GDM1 (cell line): ENCODE results near the gene PRDM16.

Source experiments
- DNase-seq: peaks from one replicate; lab custom pipeline; 2025; lab: John Stamatoyannopoulos, UW

The PRDM16 gene

GRCh38 chr1:3244025-3244926 lies 175.3 kb downstream of the PRDM16 start:
- no peak for DNase-seq

- DNase-seq, result no peak
Observed at GRCh38 chr1:3244927-3245315, 175.9 kb downstream of the PRDM16 start.

GRCh38 chr1:3245344-3245743 lies 176.3 kb downstream of the PRDM16 start:
- DNase-seq, result no peak

DNA sequence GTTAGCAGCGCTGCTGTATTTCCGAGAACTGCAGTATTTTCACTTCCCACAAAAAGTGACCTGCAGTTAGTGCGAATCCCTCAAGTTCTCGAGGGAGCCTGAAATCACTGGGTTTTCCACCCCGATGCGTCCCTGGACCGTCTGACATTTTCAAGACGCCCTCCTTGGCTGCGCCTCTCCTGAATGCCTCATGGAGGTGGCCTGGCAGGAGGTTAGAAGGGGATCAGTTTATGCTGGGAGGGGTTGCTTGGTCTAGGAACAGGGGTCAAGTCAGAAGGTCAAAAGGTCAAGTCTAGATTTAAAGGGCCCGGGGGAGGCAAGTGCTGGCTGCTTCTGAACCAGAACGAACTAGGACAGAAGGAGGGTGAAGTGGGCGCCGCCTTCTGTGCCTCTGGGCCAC lies 176.8 kb downstream of the PRDM16 start:
- DNase-seq, result no peak

- no peak for DNase-seq
Observed at GRCh38 chr1:3246251-3246650, 177.2 kb downstream of the PRDM16 start.

DNA sequence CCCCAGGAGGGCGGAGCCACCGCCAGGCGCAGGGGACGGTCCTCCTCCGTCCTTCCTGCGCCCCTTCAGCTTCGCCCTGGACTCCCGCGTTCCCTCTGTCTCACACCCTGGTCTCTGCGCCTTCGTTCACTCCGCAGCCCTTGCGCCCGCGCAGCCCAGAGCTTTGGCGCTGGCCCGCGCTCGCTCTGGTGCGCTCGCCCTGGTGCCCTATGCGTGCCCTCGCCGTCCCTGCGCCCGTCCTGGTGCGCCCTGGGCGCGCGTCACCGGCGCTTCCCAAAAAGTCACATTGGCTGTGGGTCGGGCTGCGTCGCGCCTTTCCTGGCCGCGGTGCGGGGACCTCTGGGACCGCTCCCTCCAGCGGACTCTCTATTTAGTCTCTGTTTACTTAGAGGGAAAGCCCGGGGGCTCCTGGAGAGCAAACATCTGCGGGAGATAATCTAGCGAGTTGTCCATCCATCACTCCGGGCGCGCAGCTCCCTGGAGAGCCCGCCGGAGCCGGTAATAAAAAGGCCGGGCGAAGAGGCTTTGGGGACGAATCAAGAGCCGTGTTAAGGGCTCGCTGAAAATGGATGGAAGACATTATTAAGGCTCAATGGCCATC lies 178.6 kb downstream of the PRDM16 start:
- DNase-seq, result no peak

- DNase-seq, result no peak
Observed at GRCh38 chr1:3248155-3249141, 179.4 kb downstream of the PRDM16 start.

DNA sequence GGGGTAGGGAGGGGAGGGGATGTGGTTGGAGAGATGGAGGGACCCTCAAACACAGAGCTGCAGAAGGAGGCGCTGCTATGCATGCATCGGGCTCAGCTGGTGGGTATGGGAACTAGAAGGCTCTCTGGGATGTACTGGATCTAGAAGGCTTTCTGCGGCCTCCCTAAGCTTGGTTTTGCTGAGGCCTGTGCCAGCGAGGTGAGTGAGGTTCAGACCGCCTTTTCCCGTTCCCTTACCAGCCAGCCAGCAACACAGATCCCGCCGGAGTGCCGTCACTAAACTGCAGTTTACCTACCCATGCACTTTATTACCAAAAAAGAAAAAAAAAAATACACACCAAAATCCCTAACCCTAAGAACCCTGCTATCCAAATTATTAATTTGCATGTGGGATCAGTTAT lies 180.2 kb downstream of the PRDM16 start:
- no peak for DNase-seq

- no peak for DNase-seq
Observed at GRCh38 chr1:3249631-3250501, 180.9 kb downstream of the PRDM16 start.

GRCh38 chr1:3250624-3251023 lies 181.6 kb downstream of the PRDM16 start:
- no peak for DNase-seq

DNA sequence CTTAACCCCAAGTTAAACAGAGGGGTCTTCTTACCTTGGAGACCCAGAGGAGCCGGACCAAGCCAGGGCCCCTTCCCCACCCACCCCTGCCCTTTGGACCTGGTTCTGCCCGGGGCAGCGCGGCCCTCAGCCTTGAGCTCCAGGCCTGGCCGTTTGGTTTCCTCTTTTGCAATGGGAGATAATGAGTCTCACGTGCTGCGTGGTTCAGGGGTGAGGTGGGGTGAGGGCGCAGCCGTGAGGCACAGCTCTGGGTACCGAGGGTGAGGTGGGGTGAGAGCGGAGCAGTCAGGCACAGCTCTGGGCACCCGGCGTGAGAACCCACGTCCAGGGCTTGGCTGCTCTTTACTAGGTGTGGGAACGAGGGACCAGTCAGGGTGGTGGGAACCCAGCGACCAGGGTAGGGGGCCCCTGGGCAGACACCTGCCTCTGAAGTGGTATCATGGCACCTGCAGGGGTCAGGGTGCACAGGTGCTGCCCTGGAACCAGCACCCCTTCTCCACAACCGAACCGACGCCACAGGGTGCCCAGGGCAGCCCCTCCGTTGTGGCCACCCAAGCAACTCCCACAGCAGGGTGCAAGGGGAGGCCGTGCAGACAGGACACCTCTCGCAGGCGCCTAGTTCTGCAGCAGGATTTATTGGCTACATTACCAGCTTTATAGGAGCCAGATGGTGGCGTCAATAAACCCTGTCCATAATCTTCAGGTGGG lies 182.2 kb downstream of the PRDM16 start:
- no peak for DNase-seq

GRCh38 chr1:3251807-3252428 lies 182.9 kb downstream of the PRDM16 start:
- DNase-seq, result no peak

- DNase-seq, result no peak
Observed at GRCh38 chr1:3255680-3256079, 186.7 kb downstream of the PRDM16 start.

- DNase-seq, result no peak
Observed at GRCh38 chr1:3257788-3258187, 188.8 kb downstream of the PRDM16 start.

DNA sequence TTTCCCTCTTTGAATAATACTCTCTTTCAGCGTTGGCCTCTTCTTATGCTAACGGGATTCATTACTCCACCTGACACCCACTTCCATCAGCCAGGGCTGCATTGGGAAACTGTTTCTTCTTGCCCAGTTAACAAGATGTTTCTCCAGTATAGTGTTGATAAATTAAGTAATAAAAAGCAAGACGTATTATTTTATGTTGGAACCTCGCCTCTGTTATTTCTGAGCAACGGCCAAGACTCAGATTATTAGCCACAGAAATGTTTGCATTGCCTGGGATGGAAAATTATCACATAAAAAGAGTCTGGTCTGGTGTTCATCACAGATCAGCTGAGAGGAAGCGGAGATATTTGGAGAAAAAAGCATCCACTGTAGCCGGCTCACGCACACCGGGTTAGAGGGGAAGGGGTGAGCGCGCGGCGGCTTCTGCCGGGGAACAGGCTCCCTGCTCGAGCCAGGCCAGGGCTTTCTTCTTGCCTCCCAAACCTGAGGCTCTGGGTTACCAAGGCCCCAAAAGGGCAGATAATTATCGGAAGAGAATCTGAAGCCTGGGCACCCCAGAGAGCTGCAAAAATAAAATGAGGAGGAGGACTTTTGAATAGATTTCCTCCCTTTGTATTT lies 189.5 kb downstream of the PRDM16 start:
- DNase-seq, result no peak

DNA sequence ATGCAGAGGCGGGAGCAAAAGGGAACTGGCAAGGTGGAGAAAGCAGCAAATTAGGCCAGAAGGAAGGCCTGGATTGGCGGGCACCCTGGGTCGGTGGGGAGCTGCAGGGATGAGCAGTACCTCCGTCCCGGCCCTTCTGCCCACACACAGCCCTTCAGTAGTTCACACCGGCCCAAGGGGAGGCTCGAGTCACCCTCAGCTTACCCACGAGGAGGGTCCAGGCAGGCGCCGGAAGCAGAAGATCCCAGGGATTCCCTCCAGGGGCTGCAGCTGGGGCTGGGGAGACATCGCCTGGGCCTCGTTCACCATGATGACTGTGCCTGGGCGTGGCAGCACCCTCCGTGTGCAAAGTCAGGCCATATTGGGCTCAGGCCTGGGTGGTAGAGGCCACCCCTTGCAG lies 190.0 kb downstream of the PRDM16 start:
- DNase-seq, result no peak

DNA sequence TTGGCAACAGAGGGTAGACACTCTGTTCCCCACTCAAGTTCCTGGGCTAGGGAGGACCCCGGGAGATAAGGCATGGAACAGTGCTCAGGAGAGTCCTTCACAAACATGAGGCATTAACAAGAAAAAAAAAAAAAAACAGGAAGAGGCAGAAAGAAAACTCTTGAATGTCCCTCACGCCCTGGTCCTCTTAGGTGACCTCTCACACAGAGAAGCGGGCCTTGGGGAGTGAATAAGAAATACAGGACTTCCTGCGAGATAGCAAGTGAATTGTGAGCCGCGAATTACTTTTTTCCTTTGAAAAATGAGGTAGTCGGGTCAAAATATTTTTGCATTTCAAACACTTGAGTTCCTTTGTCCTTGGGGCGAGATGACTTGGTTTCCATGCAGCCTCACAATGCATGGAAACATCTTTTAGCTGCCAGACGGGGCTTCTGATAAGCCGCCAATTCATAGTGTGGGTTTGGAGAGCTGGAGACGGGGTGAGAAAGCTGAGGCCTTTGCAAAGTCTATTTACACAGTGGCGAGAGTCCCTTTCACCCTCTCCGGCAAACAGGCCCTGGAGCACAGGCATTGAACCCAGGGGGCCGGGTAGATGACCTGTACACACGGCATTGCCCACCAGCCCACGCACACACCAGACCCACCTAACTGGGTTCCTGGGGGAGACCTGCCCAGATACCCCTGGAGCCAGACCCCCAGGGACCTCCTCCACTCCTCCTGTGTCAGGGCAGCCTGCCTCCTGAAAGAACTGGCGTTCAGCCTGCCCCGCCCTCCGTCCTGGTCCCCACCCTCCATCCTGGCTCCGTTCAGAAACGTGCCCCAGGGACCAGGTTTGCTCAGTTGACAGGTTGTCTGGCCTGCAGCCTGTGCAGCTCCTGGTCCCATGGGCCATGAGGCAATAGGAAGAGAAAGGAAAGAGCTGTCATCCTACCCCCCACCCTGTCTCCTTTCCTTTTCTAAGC lies 192.3 kb downstream of the PRDM16 start:
- no peak for DNase-seq

- no peak for DNase-seq
Observed at GRCh38 chr1:3261969-3262579, 193.1 kb downstream of the PRDM16 start.
